Peyer's patch (tissue), 4 donors: ENCODE data around the gene PLEKHM3.

Experiments used
- CTCF ChIP-seq, 6 experiments: fragments of 450-650 bp in 4 of 6; fragments of 200-600 bp in 2 of 6; sonication (generic) in 1 of 6; IDR thresholded peaks; one replicate each; pipeline ENCODE4 v1.5.1; 2017 to 2019; ENCODE audit warnings: antibody characterized with exemption in 6 of 6, mild to moderate bottlenecking in 3 of 6, moderate library complexity in 1 of 6
- POLR2A ChIP-seq, 2 donors: fragments of 450-650 bp; IDR thresholded peaks; one replicate each; pipeline ENCODE4 v1.5.1; 2017; ENCODE audit warnings: antibody characterized with exemption in 2 of 2, mild to moderate bottlenecking in 2 of 2, moderate library complexity in 2 of 2

- no peak for TF ChIP-seq CTCF (IDR thresholded peaks at IDR 0.05)
- TF ChIP-seq POLR2A (IDR thresholded peaks at IDR 0.05): no peak
Observed at GRCh38 chr2:207956771-207957170, 68.6 kb downstream of the PLEKHM3 start.
